Activated T-helper 9 cell treated with anti-CD3 and anti-CD28 coated beads, Interleukin-2, amount 50 U/mL, for 16 hours (primary cell): ENCODE data around the gene RTP5.
"Not testable (repeated sequence)": the region's sequence is repeated elsewhere in the genome, so short reads cannot be mapped to it uniquely, and the experiment has no call there.

ENCODE experiments used
- DNase-seq: peaks from one replicate; pipeline ENCODE4 v3.0.0-alpha.2; 2020; ENCODE audit warnings: low read depth

The RTP5 gene

GRCh38 chr2:241902357-241902991, 32.9 kb downstream of the RTP5 start:
- no peak for DNase-seq

GRCh38 chr2:241903121-241904010, 33.8 kb downstream of the RTP5 start:
- DNase-seq: no peak

GRCh38 chr2:241904011-241904718, 34.6 kb downstream of the RTP5 start:
- no peak for DNase-seq

- no peak for DNase-seq
Measured at GRCh38 chr2:241904791-241905710, 35.5 kb downstream of the RTP5 start.

- no peak for DNase-seq
Measured at GRCh38 chr2:241905716-241906377, 36.3 kb downstream of the RTP5 start.

- DNase-seq: not testable (repeated sequence)
Measured at GRCh38 chr2:241906378-241906770, 36.8 kb downstream of the RTP5 start.

- no peak for DNase-seq
Measured at GRCh38 chr2:241906826-241907570, 37.5 kb downstream of the RTP5 start.

GRCh38 chr2:241907831-241908230, 38.3 kb downstream of the RTP5 start:
- DNase-seq: not testable (repeated sequence)

- DNase-seq: no peak
Measured at GRCh38 chr2:241908686-241909420, 39.3 kb downstream of the RTP5 start.

GRCh38 chr2:241909769-241910168, 40.2 kb downstream of the RTP5 start:
- DNase-seq: no peak

GRCh38 chr2:241910604-241911520, 41.3 kb downstream of the RTP5 start:
- DNase-seq: no peak

- no peak for DNase-seq
Measured at GRCh38 chr2:241911551-241911950, 42.0 kb downstream of the RTP5 start.

GRCh38 chr2:241912021-241912555, 42.6 kb downstream of the RTP5 start:
- no peak for DNase-seq

GRCh38 chr2:241913703-241914102, 44.2 kb downstream of the RTP5 start:
- no peak for DNase-seq

- no peak for DNase-seq
Measured at GRCh38 chr2:241914542-241914941, 45.0 kb downstream of the RTP5 start.

- DNase-seq: not testable (repeated sequence)
Measured at GRCh38 chr2:241921631-241922030, 52.1 kb downstream of the RTP5 start.

- DNase-seq: no peak
Measured at GRCh38 chr2:241922411-241922810, 52.9 kb downstream of the RTP5 start.
